ENCODE results near the gene ITPK1.

Gene ITPK1

DNA sequence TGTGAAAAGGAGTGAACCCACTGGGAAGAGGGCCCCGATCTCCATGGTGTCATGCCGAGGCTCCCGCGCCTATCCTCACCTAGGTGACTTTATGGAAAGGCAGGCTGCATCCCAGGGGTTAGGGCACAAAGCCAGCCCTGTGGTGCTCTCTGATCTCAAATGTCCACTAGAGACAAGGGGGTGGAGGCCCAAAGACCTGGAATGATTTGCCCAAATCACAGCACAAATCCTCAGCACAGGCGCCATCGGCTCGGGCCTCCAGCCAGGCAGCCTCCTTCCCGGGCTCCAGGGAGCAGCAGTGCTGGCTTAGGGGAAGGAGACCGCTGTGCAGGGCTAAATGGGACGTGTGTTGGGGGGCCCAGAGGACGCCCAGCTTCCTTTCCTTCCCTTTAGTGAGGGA is 175.2 kb downstream of the ITPK1 start:
- no peak for DNase-seq
- Histone ChIP-seq H3K9ac (ENCODE audit: low read length) (no peak overlapping the region), H3K9me3 (replicated peaks; ENCODE audit: insufficient read depth, low read length) (no peaks in the 10 kb centered on the region), H4K20me1 (ENCODE audit: insufficient read depth, low read length) (no peaks in the 10 kb centered on the region), H3K27ac (ENCODE audit: low read length) (no peak overlapping the region), H3F3A (ENCODE audit: insufficient read depth, low read length) (no peaks in the 10 kb centered on the region), H3K4me1 (ENCODE audit: low read length) (no peaks in the 10 kb centered on the region), H3K79me2 (ENCODE audit: low read length) (no peaks in the 10 kb centered on the region), H3K36me3 (replicated peaks; ENCODE audit: insufficient read depth, low read length) (no peaks in the 10 kb centered on the region), H3K4me2 (ENCODE audit: low read depth, low read length) (no peak overlapping the region), H3K4me3 (ENCODE audit: low read length) (no peak overlapping the region), H3K27me3 (replicated peaks; ENCODE audit: insufficient read depth, low read length) (no peaks in the 10 kb centered on the region), H3K9me2 (replicated peaks; ENCODE audit: insufficient read depth, low read length) (no peaks in the 10 kb centered on the region), H2AFZ (ENCODE audit: low read length) (no peak overlapping the region)
- no peak for TF ChIP-seq EZH2 (optimal IDR thresholded peaks at IDR 0.05; ENCODE audit: low read depth, low read length)
- TF ChIP-seq, protein P1, sequence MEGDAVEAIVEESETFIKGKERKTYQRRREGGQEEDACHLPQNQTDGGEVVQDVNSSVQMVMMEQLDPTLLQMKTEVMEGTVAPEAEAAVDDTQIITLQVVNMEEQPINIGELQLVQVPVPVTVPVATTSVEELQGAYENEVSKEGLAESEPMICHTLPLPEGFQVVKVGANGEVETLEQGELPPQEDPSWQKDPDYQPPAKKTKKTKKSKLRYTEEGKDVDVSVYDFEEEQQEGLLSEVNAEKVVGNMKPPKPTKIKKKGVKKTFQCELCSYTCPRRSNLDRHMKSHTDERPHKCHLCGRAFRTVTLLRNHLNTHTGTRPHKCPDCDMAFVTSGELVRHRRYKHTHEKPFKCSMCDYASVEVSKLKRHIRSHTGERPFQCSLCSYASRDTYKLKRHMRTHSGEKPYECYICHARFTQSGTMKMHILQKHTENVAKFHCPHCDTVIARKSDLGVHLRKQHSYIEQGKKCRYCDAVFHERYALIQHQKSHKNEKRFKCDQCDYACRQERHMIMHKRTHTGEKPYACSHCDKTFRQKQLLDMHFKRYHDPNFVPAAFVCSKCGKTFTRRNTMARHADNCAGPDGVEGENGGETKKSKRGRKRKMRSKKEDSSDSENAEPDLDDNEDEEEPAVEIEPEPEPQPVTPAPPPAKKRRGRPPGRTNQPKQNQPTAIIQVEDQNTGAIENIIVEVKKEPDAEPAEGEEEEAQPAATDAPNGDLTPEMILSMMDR (IDR thresholded peaks at IDR 0.05; ENCODE audit: low read length): no peak
- TF ChIP-seq EZH2phosphoT487 (IDR thresholded peaks at IDR 0.05; ENCODE audit: low read length): no peak

- no peak overlapping the region for H3K9ac ChIP-seq (ENCODE audit: low read length)
- H3F3A ChIP-seq (ENCODE audit: insufficient read depth, low read length): no peaks in the 10 kb centered on the region
- no peaks in the 10 kb centered on the region for H3K9me2 ChIP-seq (replicated peaks; ENCODE audit: insufficient read depth, low read length)
- H3K4me3 ChIP-seq (ENCODE audit: low read length): no peak overlapping the region
- H3K36me3 ChIP-seq (replicated peaks; ENCODE audit: insufficient read depth, low read length): no peaks in the 10 kb centered on the region
- H3K79me2 ChIP-seq (ENCODE audit: low read length): no peaks in the 10 kb centered on the region
- no peak for DNase-seq
- H3K4me2 ChIP-seq (ENCODE audit: low read depth, low read length): no peak overlapping the region
- no peaks in the 10 kb centered on the region for H3K9me3 ChIP-seq (replicated peaks; ENCODE audit: insufficient read depth, low read length)
- H3K27ac ChIP-seq (ENCODE audit: low read length): no peak overlapping the region
- H4K20me1 ChIP-seq (ENCODE audit: insufficient read depth, low read length): no peaks in the 10 kb centered on the region
- H3K27me3 ChIP-seq (replicated peaks; ENCODE audit: insufficient read depth, low read length): no peaks in the 10 kb centered on the region
- H2AFZ ChIP-seq (ENCODE audit: low read length): no peak overlapping the region
- no peaks in the 10 kb centered on the region for H3K4me1 ChIP-seq (ENCODE audit: low read length)
- TF ChIP-seq, protein P1 (IDR thresholded peaks at IDR 0.05; ENCODE audit: low read length): no peak
- TF ChIP-seq EZH2phosphoT487 (IDR thresholded peaks at IDR 0.05; ENCODE audit: low read length): no peak
- no peak for TF ChIP-seq EZH2 (optimal IDR thresholded peaks at IDR 0.05; ENCODE audit: low read depth, low read length)
These were observed 176.0 kb downstream of the ITPK1 start for GRCh38 chr14:92939699-92940098.

- Histone ChIP-seq H3K4me2 (ENCODE audit: low read depth, low read length) (no peak overlapping the region), H3K9me2 (replicated peaks; ENCODE audit: insufficient read depth, low read length) (no peaks in the 10 kb centered on the region), H3K9ac (ENCODE audit: low read length) (no peak overlapping the region), H2AFZ (ENCODE audit: low read length) (no peak overlapping the region), H3K27ac (ENCODE audit: low read length) (no peak overlapping the region), H3K4me1 (ENCODE audit: low read length) (no peaks in the 10 kb centered on the region), H3F3A (ENCODE audit: insufficient read depth, low read length) (no peaks in the 10 kb centered on the region), H3K79me2 (ENCODE audit: low read length) (no peaks in the 10 kb centered on the region), H3K36me3 (replicated peaks; ENCODE audit: insufficient read depth, low read length) (no peaks in the 10 kb centered on the region), H3K4me3 (ENCODE audit: low read length) (no peak overlapping the region), H4K20me1 (ENCODE audit: insufficient read depth, low read length) (no peaks in the 10 kb centered on the region), H3K9me3 (replicated peaks; ENCODE audit: insufficient read depth, low read length) (no peaks in the 10 kb centered on the region), H3K27me3 (replicated peaks; ENCODE audit: insufficient read depth, low read length) (no peaks in the 10 kb centered on the region)
- no peak for DNase-seq
- TF ChIP-seq EZH2phosphoT487 (IDR thresholded peaks at IDR 0.05; ENCODE audit: low read length) (no peak), EZH2 (optimal IDR thresholded peaks at IDR 0.05; ENCODE audit: low read depth, low read length) (no peak)
- TF ChIP-seq, protein P1 (IDR thresholded peaks at IDR 0.05; ENCODE audit: low read length): no peak
These were observed 176.6 kb downstream of the ITPK1 start for GRCh38 chr14:92938890-92939671.
